Muscle layer of colon (tissue), 2 donors: ENCODE results near the gene IFITM1.
"Not testable (repeated sequence)": the region's sequence is repeated elsewhere in the genome, so short reads cannot be mapped to it uniquely, and the experiment has no call there.

Experiments used
- H3K27ac ChIP-seq: one replicate; pipeline ENCODE4 v1.7.0; 2013; ENCODE audit warnings: low read depth, mild to moderate bottlenecking, low read length, moderate library complexity
- H3K27me3 ChIP-seq, 2 donors: one replicate each; pipeline ENCODE4 v1.7.0; 2013; ENCODE audit warnings: low read length in 2 of 2, mild to moderate bottlenecking in 2 of 2; ENCODE audit not compliant: insufficient read depth in 2 of 2, control insufficient read depth in 1 of 2
- H3K36me3 ChIP-seq: one replicate; pipeline ENCODE4 v1.7.0; 2013; ENCODE audit warnings: mild to moderate bottlenecking, low read length; ENCODE audit not compliant: insufficient read depth
- H3K4me1 ChIP-seq: one replicate; pipeline ENCODE4 v1.7.0; 2013; ENCODE audit warnings: mild to moderate bottlenecking, low read length; ENCODE audit not compliant: insufficient read depth
- H3K4me3 ChIP-seq, 2 donors: one replicate each; pipeline ENCODE4 v1.7.0; 2013; ENCODE audit warnings: low read length in 2 of 2, low read depth in 1 of 2, mild to moderate bottlenecking in 1 of 2, moderate library complexity in 1 of 2
- H3K9ac ChIP-seq: one replicate; pipeline ENCODE4 v1.7.0; 2013; ENCODE audit warnings: low read length
- H3K9me3 ChIP-seq: one replicate; pipeline ENCODE4 v1.7.0; 2013; ENCODE audit warnings: mild to moderate bottlenecking, low read length
- donor health status: abdominal sarcoma.
- donor health status: Adenocarcinoma of cecum.

The IFITM1 gene

GRCh38 chr11:328012-328411, 14.2 kb downstream of the IFITM1 start:
- H3K36me3 ChIP-seq: no peaks in the 10 kb centered on the region
- no peaks in the 10 kb centered on the region for H3K27me3 ChIP-seq
- no peak overlapping the region for H3K9ac ChIP-seq
- no peak overlapping the region for H3K4me3 ChIP-seq
- H3K9me3 ChIP-seq: no peaks in the 10 kb centered on the region
- peaks cover 33% of the 10 kb centered on the region for H3K4me1 ChIP-seq
- no peak overlapping the region for H3K27ac ChIP-seq

- H3K4me3 ChIP-seq, H3K9ac ChIP-seq, H3K9me3 ChIP-seq, H3K27ac ChIP-seq, H3K27me3 ChIP-seq, H3K36me3 ChIP-seq: not testable (repeated sequence)
- H3K4me1 ChIP-seq: peaks cover 33% of the 10 kb centered on the region
These were observed 14.8 kb downstream of the IFITM1 start for GRCh38 chr11:328516-329100.

GRCh38 chr11:329886-330253, 16.0 kb downstream of the IFITM1 start:
- Histone ChIP-seq H3K36me3 (no peaks in the 10 kb centered on the region), H3K27me3 (no peaks in the 10 kb centered on the region), H3K9me3 (no peaks in the 10 kb centered on the region), H3K9ac (no peak overlapping the region), H3K4me3 (no peak overlapping the region), H3K27ac (no peak overlapping the region), H3K4me1 (peaks cover 23% of the 10 kb centered on the region)

GRCh38 chr11:330307-330693, 16.5 kb downstream of the IFITM1 start:
- Histone ChIP-seq H3K27ac (no peak overlapping the region), H3K4me3 (no peak overlapping the region), H3K9me3 (no peaks in the 10 kb centered on the region), H3K27me3 (no peaks in the 10 kb centered on the region), H3K36me3 (no peaks in the 10 kb centered on the region), H3K9ac (no peak overlapping the region), H3K4me1 (peaks cover 23% of the 10 kb centered on the region)

GRCh38 chr11:330694-331357, 17.0 kb downstream of the IFITM1 start:
- H3K4me3 ChIP-seq: no peak overlapping the region
- H3K9ac ChIP-seq: no peak overlapping the region
- no peaks in the 10 kb centered on the region for H3K9me3 ChIP-seq
- H3K27me3 ChIP-seq: no peaks in the 10 kb centered on the region
- H3K4me1 ChIP-seq: peaks cover 24% of the 10 kb centered on the region
- H3K36me3 ChIP-seq: no peaks in the 10 kb centered on the region
- no peak overlapping the region for H3K27ac ChIP-seq

GRCh38 chr11:331358-332060, 17.7 kb downstream of the IFITM1 start:
- Histone ChIP-seq H3K27ac (no peak overlapping the region), H3K9me3 (no peaks in the 10 kb centered on the region), H3K4me3 (no peak overlapping the region), H3K36me3 (no peaks in the 10 kb centered on the region), H3K9ac (no peak overlapping the region), H3K4me1 (peaks cover 17% of the 10 kb centered on the region), H3K27me3 (no peaks in the 10 kb centered on the region)

- no peak overlapping the region for H3K4me3 ChIP-seq
- H3K4me1 ChIP-seq: peaks cover 6% of the 10 kb centered on the region
- no peaks in the 10 kb centered on the region for H3K27me3 ChIP-seq
- H3K36me3 ChIP-seq: no peaks in the 10 kb centered on the region
- no peaks in the 10 kb centered on the region for H3K9me3 ChIP-seq
- no peak overlapping the region for H3K9ac ChIP-seq
- no peak overlapping the region for H3K27ac ChIP-seq
These were observed 19.0 kb downstream of the IFITM1 start for GRCh38 chr11:332651-333480.

- H3K4me3 ChIP-seq, H3K9me3 ChIP-seq, H3K36me3 ChIP-seq, H3K27me3 ChIP-seq, H3K9ac ChIP-seq, H3K27ac ChIP-seq, H3K4me1 ChIP-seq: not testable (repeated sequence)
These were observed 19.9 kb downstream of the IFITM1 start for GRCh38 chr11:333616-334263.

DNA sequence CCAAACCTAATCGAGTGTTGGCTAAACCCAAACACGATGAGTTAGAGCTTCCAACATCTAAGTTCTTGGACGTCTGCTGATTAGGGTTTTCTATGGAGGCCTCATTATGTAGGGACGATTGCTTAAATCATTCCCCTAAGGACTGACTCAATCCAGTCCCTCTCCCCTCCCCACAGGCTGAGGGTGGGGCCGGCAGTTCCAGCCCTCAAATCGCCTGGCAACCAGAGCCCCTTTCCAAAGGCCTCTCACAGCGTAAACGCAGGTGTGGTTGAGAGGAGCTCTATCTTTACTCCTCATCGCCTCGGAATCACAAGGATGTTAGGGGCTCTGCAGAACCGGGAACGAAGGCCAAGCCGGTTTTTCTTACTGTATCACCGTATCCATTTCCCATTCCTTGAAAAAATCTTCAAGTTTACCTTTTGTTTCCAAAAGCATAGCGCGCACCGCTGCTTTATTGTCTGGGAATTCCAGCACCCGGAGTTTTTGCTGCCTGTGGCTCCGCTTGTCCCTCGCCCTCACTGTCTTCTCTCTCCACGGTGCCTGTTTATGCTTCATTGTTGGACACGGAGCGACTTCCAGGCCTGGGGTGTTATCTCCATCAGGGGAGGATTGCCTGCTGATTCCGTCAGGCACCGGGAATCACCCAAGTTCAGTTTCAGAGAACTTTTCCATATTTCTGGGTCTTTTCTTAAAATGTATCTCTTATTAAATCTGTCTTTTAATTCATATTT, 20.6 kb downstream of the IFITM1 start:
- no peaks in the 10 kb centered on the region for H3K9me3 ChIP-seq
- no peak overlapping the region for H3K27ac ChIP-seq
- H3K9ac ChIP-seq: no peak overlapping the region
- H3K4me3 ChIP-seq: no peak overlapping the region
- no peaks in the 10 kb centered on the region for H3K36me3 ChIP-seq
- no peaks in the 10 kb centered on the region for H3K27me3 ChIP-seq
- peaks cover 6% of the 10 kb centered on the region for H3K4me1 ChIP-seq

DNA sequence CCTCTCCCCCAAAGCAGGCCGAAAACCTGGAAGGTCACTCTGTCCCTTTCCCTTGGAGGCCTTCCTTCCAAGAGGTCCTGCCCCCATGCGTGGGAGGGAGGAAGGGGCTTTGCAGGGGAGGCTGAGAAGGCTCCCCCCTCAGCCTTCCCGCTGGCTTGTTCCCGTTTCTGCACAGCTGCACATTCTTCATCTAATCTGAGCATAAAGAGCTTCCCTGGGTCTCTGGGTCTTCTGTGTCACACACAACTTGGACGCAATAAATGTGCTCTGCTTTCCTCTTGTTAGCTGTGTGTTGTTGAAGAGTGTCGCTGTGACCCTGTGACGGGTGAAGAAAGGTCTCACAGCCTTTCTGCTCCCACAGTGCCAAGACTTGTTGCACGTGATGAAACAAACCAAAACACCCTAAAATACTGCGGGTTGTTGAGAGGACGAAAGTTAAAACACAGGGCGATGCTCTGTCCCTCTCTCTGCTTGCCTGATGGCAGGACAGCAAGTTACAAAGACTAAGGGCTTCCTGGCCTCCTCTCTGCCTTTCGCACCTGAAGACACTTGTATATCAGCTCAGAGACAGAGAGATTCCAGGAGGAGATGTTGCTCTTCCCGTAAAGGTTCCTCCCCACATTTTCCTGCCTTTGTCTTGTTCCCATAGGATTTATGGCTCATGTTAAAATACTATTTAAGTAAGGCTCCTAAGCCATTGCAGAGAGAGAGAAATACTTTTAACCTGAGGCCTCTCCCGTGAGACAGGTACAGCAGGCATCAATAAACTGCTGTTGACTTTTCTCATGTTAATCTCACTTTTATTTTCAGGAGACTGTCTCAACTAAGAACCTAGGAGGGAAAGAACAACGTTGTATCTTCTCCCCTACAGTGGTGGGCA, 22.2 kb downstream of the IFITM1 start:
- Histone ChIP-seq H3K36me3 (no peaks in the 10 kb centered on the region), H3K4me1 (peaks cover 6% of the 10 kb centered on the region), H3K9ac (no peak overlapping the region), H3K9me3 (no peaks in the 10 kb centered on the region), H3K4me3 (no peak overlapping the region), H3K27me3 (no peaks in the 10 kb centered on the region), H3K27ac (no peak overlapping the region)
